Measurements from ENCODE around the gene NFIA.

- no peak for TF ChIP-seq IFI16 (CRISPR knock-in tag; IDR thresholded peaks at IDR 0.05)
- TF ChIP-seq TCF7L2 (IDR thresholded peaks at IDR 0.05; ENCODE audit: low read depth, low read length): no peak
- TF ChIP-seq ZNF655 (CRISPR knock-in tag; IDR thresholded peaks at IDR 0.05): no peak
- TF ChIP-seq TGIF2 (CRISPR knock-in tag; IDR thresholded peaks at IDR 0.05): no peak
- no peak for TF ChIP-seq ZNF133 (CRISPR knock-in tag; IDR thresholded peaks at IDR 0.05)
Measured at GRCh38 chr1:61186753-61187152, 104.4 kb downstream of the NFIA start.
